Memory B cell (primary cell): ENCODE results near the gene TMEM135.

Experiments used
- ATAC-seq: fragments of 150-1000 bp; cut with Tn5 transposase; 2 replicates; pipeline ENCODE4 v1.10.0; 2021; ENCODE audit warnings: low read depth, mild to moderate bottlenecking, moderate library complexity
- DNase-seq, 2 donors: peaks; one replicate each; pipeline ENCODE4 v3.0.0; 2022; ENCODE audit warnings: low spot score in 2 of 2
- H3K27ac Mint-ChIP-seq: one replicate; pipeline ENCODE4 v1.8.0; 2022; ENCODE audit warnings: mild to moderate bottlenecking, moderate library complexity, mixed read lengths
- H3K27me3 Mint-ChIP-seq: one replicate; pipeline ENCODE4 v1.8.0; 2022; ENCODE audit warnings: mixed read lengths
- H3K36me3 Mint-ChIP-seq: one replicate; pipeline ENCODE4 v1.8.0; 2022; ENCODE audit warnings: mild to moderate bottlenecking, mixed read lengths
- H3K4me1 Mint-ChIP-seq: one replicate; pipeline ENCODE4 v1.8.0; 2022; ENCODE audit warnings: mixed read lengths
- H3K4me3 Mint-ChIP-seq: one replicate; pipeline ENCODE4 v1.8.0; 2022; ENCODE audit warnings: mild to moderate bottlenecking, moderate library complexity, mixed read lengths
- H3K9me3 Mint-ChIP-seq: one replicate; pipeline ENCODE4 v1.8.0; 2022; ENCODE audit warnings: mixed read lengths

TMEM135 gene

DNA sequence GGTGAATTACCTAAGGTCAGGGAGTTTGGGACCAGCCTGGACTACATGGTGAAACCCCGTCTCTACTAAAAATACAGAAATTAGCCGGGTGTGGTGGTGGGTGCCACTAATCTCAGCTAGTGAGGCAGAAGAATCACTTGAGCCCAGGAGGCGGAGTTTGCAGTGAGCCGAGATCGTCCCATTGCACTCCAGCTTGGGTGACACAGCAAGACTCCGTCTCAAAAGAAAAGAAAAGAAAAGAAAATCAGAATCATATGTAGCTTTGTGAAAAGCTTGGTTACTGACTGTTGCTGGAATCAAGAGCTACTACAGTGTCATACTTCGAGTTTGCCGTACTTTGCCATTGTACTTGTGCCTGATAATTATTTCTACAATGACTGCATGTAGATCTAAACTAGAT, 4.2 kb upstream of the TMEM135 start:
- no peaks in the 10 kb centered on the region for H3K9me3 Mint-ChIP-seq
- DNase-seq (no peak), ATAC-seq (no peak)
- H3K4me3 Mint-ChIP-seq = no peak overlapping the region
- peaks cover 24% of the 10 kb centered on the region for H3K4me1 Mint-ChIP-seq
- H3K36me3 Mint-ChIP-seq = no peaks in the 10 kb centered on the region
- no peaks in the 10 kb centered on the region for H3K27me3 Mint-ChIP-seq
- H3K27ac Mint-ChIP-seq = no peak overlapping the region

DNA sequence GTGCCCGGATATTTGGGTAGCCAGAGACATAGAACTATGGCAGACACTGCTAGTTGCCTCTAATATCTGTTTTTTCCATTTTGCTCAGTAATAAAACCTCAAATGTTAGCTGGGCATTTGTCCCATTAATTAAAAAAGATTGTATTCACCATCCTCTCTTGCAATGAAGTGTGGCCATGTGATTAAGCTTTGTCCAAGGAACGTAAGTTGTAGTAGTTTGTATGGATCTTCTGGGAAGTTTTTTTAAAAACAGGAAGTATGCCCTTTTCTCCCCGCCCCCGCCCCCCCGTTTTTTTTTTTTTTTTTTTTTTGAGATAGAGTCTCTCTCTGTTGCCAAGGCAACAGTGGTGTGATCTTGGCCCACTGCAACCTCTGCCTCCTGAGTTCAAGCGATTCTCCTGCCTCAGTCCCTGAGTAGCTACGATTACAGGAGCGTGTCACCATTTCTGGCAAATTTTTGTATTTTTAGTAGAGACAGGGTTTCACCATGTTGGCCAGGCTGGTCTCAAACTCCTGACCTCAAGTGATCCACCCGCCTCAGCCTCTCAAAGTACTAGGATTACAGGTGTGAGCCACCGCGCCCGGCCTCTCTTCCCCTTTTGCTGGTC, 1.7 kb upstream of the TMEM135 start:
- no peak for ATAC-seq
- peaks cover 28% of the 10 kb centered on the region for H3K4me1 Mint-ChIP-seq
- no peaks in the 10 kb centered on the region for H3K27me3 Mint-ChIP-seq
- no peak overlapping the region for H3K4me3 Mint-ChIP-seq
- no peaks in the 10 kb centered on the region for H3K36me3 Mint-ChIP-seq
- DNase-seq = peak; percentile 6 to 12
- peak overlapping the region; percentile 78 for H3K27ac Mint-ChIP-seq
- no peaks in the 10 kb centered on the region for H3K9me3 Mint-ChIP-seq

DNA sequence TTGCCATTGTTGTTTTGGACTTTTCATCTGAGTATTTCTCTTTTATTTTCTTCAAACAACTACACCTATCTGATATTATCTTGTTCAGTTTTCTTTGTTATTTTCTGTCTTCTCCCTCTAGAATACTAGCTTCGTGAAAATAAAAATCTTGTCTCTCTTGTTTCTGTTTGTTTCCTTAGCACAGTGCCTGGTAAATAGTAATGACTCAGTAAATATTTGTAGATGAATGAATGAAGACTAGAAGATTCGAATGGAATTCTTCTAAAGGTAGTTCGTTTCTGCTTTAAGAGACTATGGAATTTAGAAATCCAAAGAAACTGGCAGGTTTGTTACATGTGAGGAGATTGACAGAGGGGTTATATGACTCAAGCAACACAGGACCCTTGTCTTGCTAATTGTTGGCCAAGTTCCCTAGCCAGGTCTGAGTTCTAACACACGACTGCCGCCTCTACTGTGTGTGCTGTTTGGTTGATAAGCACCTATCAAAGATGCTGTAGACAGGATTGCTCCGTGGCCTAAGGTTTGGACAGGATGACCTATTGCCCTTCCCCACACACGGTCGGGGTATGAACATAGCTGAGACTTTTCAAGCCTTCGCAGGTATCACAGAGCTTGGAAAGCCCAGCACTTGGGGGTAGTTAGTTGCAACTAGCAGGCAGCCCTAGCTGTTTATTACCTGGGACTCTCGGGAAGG, 831 bp upstream of the TMEM135 start:
- peaks cover 28% of the 10 kb centered on the region for H3K4me1 Mint-ChIP-seq
- peak overlapping the region; percentile 95 for H3K4me3 Mint-ChIP-seq
- H3K36me3 Mint-ChIP-seq = no peaks in the 10 kb centered on the region
- H3K9me3 Mint-ChIP-seq = no peaks in the 10 kb centered on the region
- no peaks in the 10 kb centered on the region for H3K27me3 Mint-ChIP-seq
- no peak for DNase-seq
- ATAC-seq = peak; percentile 2
- H3K27ac Mint-ChIP-seq = peak overlapping the region; percentile 78

- Mint-ChIP-seq H3K4me3 (peak overlapping the region; percentile 95), H3K27me3 (no peaks in the 10 kb centered on the region), H3K9me3 (no peaks in the 10 kb centered on the region), H3K4me1 (peaks cover 28% of the 10 kb centered on the region), H3K27ac (peak overlapping the region; percentile 78), H3K36me3 (peaks cover 2% of the 10 kb centered on the region)
- DNase-seq = no peak
- ATAC-seq = no peak
Observed at GRCh38 chr11:87038235-87038977, 672 bp downstream of the TMEM135 start.

GRCh38 chr11:87039371-87039770, 1.6 kb downstream of the TMEM135 start:
- DNase-seq = no peak
- Mint-ChIP-seq H3K4me3 (no peak overlapping the region), H3K36me3 (peaks cover 2% of the 10 kb centered on the region), H3K27ac (no peak overlapping the region), H3K4me1 (peaks cover 28% of the 10 kb centered on the region), H3K9me3 (no peaks in the 10 kb centered on the region), H3K27me3 (no peaks in the 10 kb centered on the region)
- no peak for ATAC-seq

DNA sequence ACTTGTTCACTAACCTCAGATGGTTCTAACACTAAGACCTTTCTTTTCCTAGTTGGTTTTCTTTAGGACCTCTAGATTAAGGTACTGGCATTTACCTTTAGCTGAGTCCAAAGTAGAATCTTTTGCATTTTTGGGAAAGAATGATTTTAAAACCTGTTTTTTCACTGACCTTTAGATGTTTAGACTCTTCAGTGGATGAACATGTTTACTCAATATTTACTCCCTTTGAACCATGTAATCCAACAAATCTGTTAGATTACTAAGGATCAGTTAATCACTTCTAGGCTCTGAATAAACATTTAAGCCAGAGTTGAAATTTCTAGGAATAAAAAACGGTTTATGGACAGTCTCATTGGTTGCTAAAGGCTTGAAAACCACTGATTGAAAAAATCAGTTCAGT, 6.2 kb downstream of the TMEM135 start:
- Mint-ChIP-seq H3K9me3 (no peaks in the 10 kb centered on the region), H3K27ac (no peak overlapping the region), H3K4me1 (peaks cover 11% of the 10 kb centered on the region), H3K4me3 (no peak overlapping the region), H3K27me3 (no peaks in the 10 kb centered on the region), H3K36me3 (peaks cover 7% of the 10 kb centered on the region)
- ATAC-seq = no peak
- DNase-seq = no peak

DNA sequence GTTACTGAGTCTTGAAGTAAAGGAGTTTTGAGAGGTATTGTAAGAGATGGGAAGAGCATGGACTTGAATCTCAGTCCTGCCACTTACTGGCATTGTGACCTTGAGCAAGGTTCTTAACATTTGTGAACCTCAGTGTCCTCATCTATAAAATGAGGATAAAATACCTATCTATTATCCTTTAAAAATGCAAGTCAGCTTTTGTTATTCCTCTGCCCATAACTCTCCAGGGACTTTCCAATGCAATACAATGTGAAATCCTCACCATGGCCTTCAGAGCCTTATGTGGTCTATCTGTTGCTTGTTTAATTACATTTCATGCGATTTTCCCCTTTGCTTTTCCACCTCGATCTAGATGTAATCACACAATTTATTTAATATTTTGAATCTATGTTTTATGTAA, 9.1 kb downstream of the TMEM135 start:
- ATAC-seq (no peak), DNase-seq (no peak)
- Mint-ChIP-seq H3K9me3 (no peaks in the 10 kb centered on the region), H3K27ac (no peak overlapping the region), H3K4me1 (peaks cover 3% of the 10 kb centered on the region), H3K36me3 (peaks cover 7% of the 10 kb centered on the region), H3K27me3 (no peaks in the 10 kb centered on the region), H3K4me3 (no peak overlapping the region)

GRCh38 chr11:87056091-87056490, 18.4 kb downstream of the TMEM135 start:
- H3K27me3 Mint-ChIP-seq = no peaks in the 10 kb centered on the region
- no peak for ATAC-seq
- no peak for DNase-seq
- peaks cover 2% of the 10 kb centered on the region for H3K36me3 Mint-ChIP-seq
- no peaks in the 10 kb centered on the region for H3K4me1 Mint-ChIP-seq
- H3K4me3 Mint-ChIP-seq = no peak overlapping the region
- H3K27ac Mint-ChIP-seq = no peak overlapping the region
- H3K9me3 Mint-ChIP-seq = no peaks in the 10 kb centered on the region

- H3K36me3 Mint-ChIP-seq = peaks cover 2% of the 10 kb centered on the region
- no peak overlapping the region for H3K27ac Mint-ChIP-seq
- H3K4me3 Mint-ChIP-seq = no peak overlapping the region
- H3K9me3 Mint-ChIP-seq = no peaks in the 10 kb centered on the region
- DNase-seq (no peak), ATAC-seq (no peak)
- no peaks in the 10 kb centered on the region for H3K27me3 Mint-ChIP-seq
- no peaks in the 10 kb centered on the region for H3K4me1 Mint-ChIP-seq
Observed at GRCh38 chr11:87057749-87058148, 20.0 kb downstream of the TMEM135 start.

- Mint-ChIP-seq H3K9me3 (no peaks in the 10 kb centered on the region), H3K4me1 (no peaks in the 10 kb centered on the region), H3K27ac (no peak overlapping the region), H3K36me3 (peaks cover 2% of the 10 kb centered on the region), H3K4me3 (no peak overlapping the region), H3K27me3 (no peaks in the 10 kb centered on the region)
- no peak for DNase-seq
- ATAC-seq = no peak
Observed at GRCh38 chr11:87059596-87060390, 22.1 kb downstream of the TMEM135 start.

DNA sequence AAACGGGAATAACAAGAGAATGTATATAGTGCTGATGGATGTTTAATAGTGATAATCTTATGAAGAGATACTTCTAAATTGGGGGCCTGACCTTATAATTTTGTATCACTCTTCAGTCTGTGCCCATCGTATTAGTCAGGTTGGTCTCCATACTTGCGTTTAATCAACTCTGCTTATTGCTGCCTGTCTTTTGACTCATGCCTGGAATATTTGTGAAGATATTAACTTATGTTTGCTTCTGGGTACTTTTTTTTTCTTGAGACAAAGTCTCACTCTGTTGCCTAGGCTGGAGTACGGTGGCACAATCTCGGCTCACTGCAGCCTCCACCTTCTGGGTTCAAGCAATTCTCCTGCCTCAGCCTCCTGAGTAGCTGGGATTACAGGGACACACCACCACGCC, 24.0 kb downstream of the TMEM135 start:
- ATAC-seq = no peak

GRCh38 chr11:87063982-87064381, 26.2 kb downstream of the TMEM135 start:
- H3K27ac Mint-ChIP-seq = no peak overlapping the region
- DNase-seq = no peak

More for the DNA sequence above, 24.0 kb downstream of the TMEM135 start:
- no peak for DNase-seq
- peaks cover 8% of the 10 kb centered on the region for H3K4me1 Mint-ChIP-seq
- H3K4me3 Mint-ChIP-seq = no peak overlapping the region
- peaks cover 3% of the 10 kb centered on the region for H3K36me3 Mint-ChIP-seq
- H3K27ac Mint-ChIP-seq = no peak overlapping the region
- no peaks in the 10 kb centered on the region for H3K9me3 Mint-ChIP-seq
- H3K27me3 Mint-ChIP-seq = no peaks in the 10 kb centered on the region

GRCh38 chr11:87072787-87073186, 35.1 kb downstream of the TMEM135 start:
- DNase-seq = no peak
- no peaks in the 10 kb centered on the region for H3K9me3 Mint-ChIP-seq
- no peak for ATAC-seq
- H3K27ac Mint-ChIP-seq = no peak overlapping the region
- no peak overlapping the region for H3K4me3 Mint-ChIP-seq
- H3K4me1 Mint-ChIP-seq = peaks cover 6% of the 10 kb centered on the region
- H3K36me3 Mint-ChIP-seq = peaks cover 18% of the 10 kb centered on the region
- H3K27me3 Mint-ChIP-seq = no peaks in the 10 kb centered on the region

More at GRCh38 chr11:87063982-87064381, 26.2 kb downstream of the TMEM135 start:
- no peak for ATAC-seq
- Mint-ChIP-seq H3K4me1 (peaks cover 8% of the 10 kb centered on the region), H3K9me3 (no peaks in the 10 kb centered on the region), H3K36me3 (peaks cover 3% of the 10 kb centered on the region), H3K4me3 (no peak overlapping the region), H3K27me3 (no peaks in the 10 kb centered on the region)
